Testis (tissue), 2 donors: ENCODE results near the gene HEYL.

Experiments used
- CTCF ChIP-seq, 3 experiments: fragments of 450-650 bp in 2 of 3; fragments of 200-600 bp in 1 of 3; sonication (generic) in 1 of 3; IDR thresholded peaks; one replicate each; pipeline ENCODE4 v1.5.1; 2016 to 2019; ENCODE audit warnings: antibody characterized with exemption in 3 of 3, mild to moderate bottlenecking in 2 of 3, moderate library complexity in 1 of 3
- POLR2A ChIP-seq: fragments of 450-650 bp; IDR thresholded peaks from one replicate; pipeline ENCODE4 v1.6.1; 2017; ENCODE audit warnings: antibody characterized with exemption, mild to moderate bottlenecking, moderate library complexity

DNA sequence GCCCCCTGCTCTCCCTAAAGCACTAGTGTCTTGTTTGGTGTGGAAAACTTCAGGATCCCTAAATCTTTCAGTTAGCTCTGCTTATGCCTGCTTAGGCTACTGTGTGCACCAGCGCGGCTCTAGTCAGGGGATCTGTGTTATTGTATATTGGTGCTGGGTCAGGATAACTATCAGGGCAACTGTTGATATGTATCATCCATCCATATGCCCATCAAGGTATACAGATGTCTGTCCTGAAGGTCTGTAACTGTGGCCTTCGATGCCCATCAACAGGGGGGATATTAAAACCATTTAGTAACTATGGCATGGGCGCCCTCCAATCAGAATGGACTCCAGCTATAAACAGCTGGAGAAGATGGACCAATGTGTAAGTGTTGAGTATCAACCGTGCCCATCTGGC, 20.1 kb upstream of the HEYL start:
- TF ChIP-seq CTCF (IDR thresholded peaks at IDR 0.05) (no peak), POLR2A (no peak)
